ENCODE results near the gene EIF3A.
"Not testable (repeated sequence)": the region's sequence is repeated elsewhere in the genome, so short reads cannot be mapped to it uniquely, and the experiment has no call there.

EIF3A gene

GRCh38 chr10:119049777-119050176, 30.8 kb downstream of the EIF3A start:
- DNase-seq = no peak

GRCh38 chr10:119049361-119049760, 31.3 kb downstream of the EIF3A start:
- no peak for DNase-seq

DNA sequence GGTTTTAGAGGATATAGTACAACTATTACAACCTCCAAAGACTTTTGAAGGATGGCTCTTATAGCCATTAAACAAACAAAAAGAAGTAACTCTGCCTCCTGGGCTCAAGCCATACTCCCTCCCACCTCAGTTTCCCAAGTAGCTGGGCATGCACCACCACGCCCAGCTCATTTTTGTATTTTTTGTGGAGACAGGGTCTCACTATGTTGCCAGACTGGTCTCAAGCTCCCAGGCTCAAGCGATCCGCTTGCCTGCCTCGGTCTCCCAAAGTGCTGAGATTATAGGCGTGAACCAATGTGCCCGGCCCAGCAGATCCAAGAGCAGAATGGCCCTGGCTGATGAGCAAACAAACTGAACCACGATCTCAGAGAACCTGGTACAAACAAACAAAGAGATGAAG, 35.1 kb downstream of the EIF3A start:
- no peak for DNase-seq

GRCh38 chr10:119042169-119042568, 38.4 kb downstream of the EIF3A start:
- no peak for DNase-seq

DNA sequence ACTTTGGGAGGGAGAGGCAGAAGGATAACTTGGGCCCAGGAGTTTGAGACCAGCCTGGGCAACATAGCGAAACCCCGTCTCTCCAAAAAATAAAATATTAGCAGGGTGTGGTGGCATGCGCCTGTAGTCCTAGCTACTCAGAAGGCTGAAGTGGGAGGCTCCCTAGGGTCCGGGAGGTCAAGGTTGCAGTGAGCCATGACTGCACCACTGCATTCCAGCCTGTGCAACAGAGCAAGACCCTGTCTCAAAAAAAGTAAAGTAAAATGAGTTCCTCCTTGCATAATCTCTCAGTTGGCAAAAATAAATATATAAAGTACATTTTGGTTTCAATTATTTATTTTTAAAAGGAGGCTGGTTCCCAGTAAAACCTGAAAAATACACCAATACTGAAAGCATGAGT, 39.3 kb downstream of the EIF3A start:
- no peak for DNase-seq

GRCh38 chr10:119039161-119039560, 41.5 kb downstream of the EIF3A start:
- DNase-seq = no peak

GRCh38 chr10:119031496-119032059, 49.0 kb downstream of the EIF3A start:
- no peak for DNase-seq

GRCh38 chr10:119030421-119031250, 50.0 kb downstream of the EIF3A start:
- peak in 1 of 2 donors; percentile 29 for DNase-seq

- no peak for DNase-seq
These were observed 50.8 kb downstream of the EIF3A start, which contains the start of gene NANOS1 for GRCh38 chr10:119029613-119030420. NANOS1 (plus strand) TSS chr10:119029714; CDS start chr10:119029802, 88 bp downstream.

GRCh38 chr10:119028900-119029612, 51.6 kb downstream of the EIF3A start:
- peak; percentile 29 to 67 for DNase-seq

GRCh38 chr10:119028445-119028899, 52.1 kb downstream of the EIF3A start:
- DNase-seq = not testable (repeated sequence)

- no peak for DNase-seq
These were observed 54.1 kb downstream of the EIF3A start for GRCh38 chr10:119026301-119027110.

DNA sequence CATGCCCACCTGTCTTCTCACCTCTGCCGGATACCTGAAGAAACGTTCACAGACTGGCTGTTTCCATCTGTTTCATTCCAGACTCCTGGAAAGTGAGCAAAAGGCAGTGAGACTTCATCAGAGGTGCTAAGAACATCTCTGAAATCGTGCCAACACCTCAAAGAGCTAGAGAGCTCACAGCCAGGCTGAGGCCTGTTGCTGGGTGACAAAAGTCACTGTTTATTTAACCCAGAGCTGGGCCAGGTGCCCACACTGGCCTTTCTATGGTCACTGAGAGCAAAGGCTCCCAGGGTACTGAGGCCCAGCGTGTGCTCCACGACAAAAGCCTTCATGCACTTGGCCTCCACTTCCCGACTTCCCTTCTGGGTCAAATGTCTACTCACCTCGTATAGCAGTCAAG, 54.8 kb downstream of the EIF3A start:
- no peak for DNase-seq

DNA sequence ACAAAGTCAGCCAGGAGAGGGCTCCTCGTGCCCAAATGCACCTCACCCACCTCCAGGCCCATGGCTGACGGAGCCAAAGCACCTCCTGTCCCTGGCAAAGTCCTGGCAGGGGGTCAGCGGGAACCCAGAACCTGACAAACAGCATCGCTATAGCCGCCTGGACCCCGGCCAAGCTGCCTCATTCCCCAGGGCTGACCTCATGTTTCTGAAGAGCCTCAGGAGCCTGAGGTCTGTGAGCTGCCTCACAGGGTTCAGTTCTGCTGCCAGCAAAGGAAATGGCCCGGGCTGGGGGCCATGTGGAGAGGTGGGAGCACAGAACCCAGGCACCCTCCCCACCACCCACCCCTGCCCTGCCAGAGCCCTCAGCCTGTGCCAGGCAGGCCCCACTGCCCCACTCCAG, 55.3 kb downstream of the EIF3A start:
- no peak for DNase-seq

- no peak for DNase-seq
These were observed 55.7 kb downstream of the EIF3A start for GRCh38 chr10:119024882-119025281.

- DNase-seq = no peak
These were observed 57.1 kb downstream of the EIF3A start for GRCh38 chr10:119023553-119023868.

GRCh38 chr10:119022846-119023552, 57.6 kb downstream of the EIF3A start:
- no peak for DNase-seq

DNA sequence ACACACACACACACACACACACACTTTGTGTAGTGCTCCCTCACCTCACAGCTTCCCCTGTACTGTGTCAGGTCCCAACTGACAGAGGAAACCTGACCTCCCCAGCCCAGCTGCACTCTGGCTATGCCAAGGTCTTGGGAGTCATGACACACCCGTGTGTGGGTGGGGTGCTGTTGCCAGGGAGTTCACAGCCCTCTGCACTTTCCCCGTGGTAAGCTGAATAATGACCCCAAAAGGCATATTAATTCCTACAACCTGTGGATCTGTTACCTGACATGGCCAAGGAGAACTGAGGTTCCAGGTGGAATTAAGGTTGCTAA, 60.0 kb downstream of the EIF3A start:
- no peak for DNase-seq

GRCh38 chr10:119007211-119007574, 73.4 kb downstream of the EIF3A start:
- no peak for DNase-seq

GRCh38 chr10:119006451-119007210, 74.0 kb downstream of the EIF3A start:
- DNase-seq = no peak
